GM21447 (cell line): ENCODE measurements around the gene SELENOK.
"Not testable (repeated sequence)": the region's sequence is repeated elsewhere in the genome, so short reads cannot be mapped to it uniquely, and the experiment has no call there.

ENCODE experiments used
- ATAC-seq: cut with Tn5 transposase; IDR thresholded peaks from one replicate; pipeline ENCODE4 v1.9.1; 2021; ENCODE audit not compliant: unreplicated experiment

The SELENOK gene

DNA sequence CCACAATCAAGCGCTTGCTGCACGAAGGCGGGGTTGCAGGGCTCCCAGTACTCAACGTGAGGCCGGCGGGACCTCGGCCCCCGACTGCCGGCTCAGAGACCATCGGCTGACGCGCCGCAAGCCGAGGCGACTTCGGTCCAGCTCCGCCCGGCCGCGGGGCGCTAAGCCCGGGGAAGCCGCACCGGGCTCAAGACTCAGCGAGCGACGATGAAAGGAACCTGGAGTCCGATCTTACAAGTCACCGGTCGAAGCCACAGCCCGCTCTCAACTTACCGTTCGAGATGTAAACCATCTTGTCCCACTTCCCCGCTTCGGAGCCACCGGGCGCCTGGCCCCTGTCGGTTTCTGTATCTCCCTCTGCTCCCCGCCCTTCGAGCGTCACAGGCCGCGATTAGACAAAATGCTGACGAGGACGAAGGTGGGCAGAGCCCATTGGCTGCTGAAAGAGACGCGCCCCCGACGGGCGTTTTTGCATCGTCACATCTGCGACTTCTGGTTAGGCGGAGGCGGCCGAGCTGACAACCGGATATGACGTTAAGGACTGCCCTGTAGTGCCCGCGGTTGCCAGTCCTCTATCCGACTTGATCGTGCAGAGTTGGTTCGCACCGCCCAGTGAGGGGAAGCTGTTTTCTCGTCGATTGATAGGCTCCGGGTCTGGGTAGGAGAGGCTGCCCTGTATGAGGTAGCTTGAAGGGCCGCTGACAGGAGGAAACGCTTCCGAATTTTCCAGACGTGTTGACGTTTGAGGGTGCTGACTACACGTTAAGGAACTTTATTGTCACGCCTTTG lies at the start of gene SELENOK:
SELENOK (minus strand) TSS at position 363 of the 789 bp plus-strand sequence.
- peak; percentile 96 for ATAC-seq

DNA sequence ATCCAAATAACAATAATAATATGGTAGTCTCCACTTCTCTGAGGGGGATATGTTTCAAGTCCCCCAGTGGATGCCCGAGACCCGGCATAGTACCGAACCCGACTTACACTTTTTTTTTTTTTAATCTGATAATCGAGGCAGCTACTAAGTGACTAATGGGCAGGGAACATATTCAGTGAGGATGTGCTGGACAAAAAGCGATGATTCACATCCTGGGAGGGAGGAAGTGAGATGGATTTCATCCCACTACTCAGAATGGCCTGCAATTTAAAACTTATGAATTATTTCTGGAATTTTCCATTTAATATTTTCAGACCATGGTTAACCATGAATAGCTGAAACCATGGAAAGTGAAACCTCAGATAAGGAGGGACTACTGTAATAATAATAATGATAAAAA lies 49.5 kb upstream of the SELENOK start:
- no peak for ATAC-seq

- no peak for ATAC-seq
These were observed 49.0 kb upstream of the SELENOK start for GRCh38 chr3:53940623-53941022.

DNA sequence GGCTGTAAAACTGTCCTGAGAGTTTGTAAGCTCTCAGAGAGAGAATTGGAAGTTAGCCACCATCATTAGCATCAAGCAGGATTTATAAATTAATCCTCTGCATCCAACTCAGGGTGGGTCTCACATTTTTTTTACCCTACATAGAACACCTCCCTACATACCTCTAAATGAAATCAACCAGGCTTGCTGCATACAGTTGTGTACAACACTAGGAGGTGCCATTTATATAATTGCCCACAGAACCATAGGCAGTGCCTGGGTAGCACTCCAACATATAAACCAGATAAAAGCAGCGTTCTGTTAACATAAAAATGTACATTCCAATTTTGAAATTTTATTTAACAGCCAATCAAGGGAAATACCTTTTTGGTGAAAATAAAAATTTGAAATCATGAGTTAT lies 48.2 kb upstream of the SELENOK start:
- no peak for ATAC-seq

DNA sequence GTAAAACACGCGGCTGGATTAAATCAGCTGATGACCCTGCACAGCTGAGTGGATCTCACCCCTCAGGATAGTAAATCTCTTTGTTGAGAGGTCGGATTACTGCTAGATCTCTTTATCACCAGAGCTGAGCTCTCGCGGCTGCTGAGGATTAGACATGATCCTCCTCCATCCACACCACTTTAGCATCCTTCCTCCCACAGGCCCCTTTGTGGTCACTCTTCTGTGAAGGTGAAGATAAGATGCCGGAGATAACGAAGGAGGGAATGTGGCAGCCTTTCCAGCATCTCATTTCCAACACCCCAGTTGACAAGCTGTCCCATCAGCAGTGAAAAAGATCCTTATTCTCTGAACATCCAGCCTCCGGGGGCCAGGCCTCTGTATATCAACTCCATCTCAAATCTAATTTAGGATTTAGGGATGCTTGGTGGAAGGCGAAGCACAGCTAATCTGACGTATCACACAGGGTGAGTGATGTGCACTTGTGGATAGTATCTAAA lies 47.5 kb upstream of the SELENOK start:
- ATAC-seq = no peak

GRCh38 chr3:53938645-53939044 lies 47.0 kb upstream of the SELENOK start:
- peak; percentile 60 for ATAC-seq

DNA sequence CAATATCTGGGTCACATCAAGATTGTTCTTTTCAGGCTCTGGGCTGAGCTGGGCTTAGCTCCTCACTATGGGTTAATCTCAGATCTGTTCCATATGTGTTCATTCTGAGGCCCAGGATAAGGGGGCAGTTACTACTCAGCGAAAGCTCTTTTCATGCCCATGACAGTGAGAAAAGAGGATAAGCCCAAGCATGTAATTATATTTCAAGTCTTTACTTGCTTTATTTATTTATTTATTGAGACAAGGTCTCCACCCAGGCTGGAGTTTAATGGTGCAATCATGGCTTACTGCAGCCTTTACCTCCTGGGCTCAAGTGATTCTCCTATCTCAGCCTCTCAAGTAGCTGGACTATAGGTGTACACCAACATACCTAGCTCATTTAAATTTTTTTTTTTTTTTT lies 44.7 kb upstream of the SELENOK start:
- no peak for ATAC-seq

DNA sequence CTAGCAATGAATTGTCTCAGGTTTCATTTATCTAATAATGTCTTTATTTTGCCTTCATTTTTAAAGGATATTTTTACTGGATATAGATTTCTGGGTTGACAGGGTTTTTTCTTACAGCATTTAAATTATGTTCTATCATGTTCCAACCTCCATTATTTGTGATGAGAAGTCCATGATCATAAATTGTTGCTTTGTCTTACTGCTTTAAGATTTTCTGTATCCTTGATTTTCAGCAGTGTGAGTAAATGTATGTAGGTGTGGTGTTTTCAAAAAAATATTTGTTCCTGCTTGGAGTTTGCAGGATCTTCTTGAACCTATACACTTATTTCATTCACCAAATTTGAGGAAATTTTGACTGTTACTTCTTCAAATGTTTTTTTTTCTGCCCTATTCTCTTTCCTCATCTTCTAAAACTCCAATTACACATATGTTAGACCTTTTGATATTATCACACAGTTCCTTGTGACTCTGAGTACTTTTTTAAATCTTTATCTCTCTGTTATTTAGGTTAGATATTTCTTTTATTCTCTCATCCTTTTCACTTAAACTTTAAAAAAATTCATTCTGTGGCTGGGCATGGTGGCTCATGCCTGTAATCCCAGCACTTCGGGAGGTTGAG lies 43.7 kb upstream of the SELENOK start:
- ATAC-seq = no peak

DNA sequence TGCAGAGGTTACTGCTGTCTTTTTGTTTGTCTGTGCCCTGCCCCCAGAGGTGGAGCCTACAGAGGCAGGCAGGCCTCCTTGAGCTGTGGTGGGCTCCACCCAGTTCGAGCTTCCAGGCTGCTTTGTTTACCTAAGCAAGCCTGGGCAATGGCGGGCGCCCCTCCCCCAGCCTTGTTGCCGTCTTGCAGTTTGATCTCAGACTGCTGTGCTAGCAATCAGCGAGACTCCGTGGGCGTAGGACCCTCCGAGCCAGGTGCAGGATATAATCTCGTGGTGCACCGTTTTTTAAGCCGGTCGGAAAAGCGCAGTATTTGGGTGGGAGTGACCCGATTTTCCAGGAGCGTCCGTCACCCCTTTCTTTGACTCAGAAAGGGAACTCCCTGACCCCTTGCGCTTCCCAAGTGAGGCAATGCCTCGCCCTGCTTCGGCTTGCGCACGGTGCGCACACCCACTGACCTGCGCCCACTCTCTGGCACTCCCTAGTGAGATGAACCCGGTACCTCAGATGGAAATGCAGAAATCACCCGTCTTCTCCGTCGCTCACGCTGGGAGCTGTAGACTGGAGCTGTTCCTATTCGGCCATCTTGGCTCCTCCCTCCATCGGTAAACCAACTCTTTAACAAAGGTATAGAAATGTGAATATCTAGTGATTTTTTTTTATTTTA lies 35.7 kb upstream of the SELENOK start:
- not testable (repeated sequence) for ATAC-seq

GRCh38 chr3:53921296-53921695 lies 29.6 kb upstream of the SELENOK start:
- no peak for ATAC-seq

GRCh38 chr3:53919741-53920140 lies 28.1 kb upstream of the SELENOK start:
- ATAC-seq = no peak

GRCh38 chr3:53913401-53913800 lies 21.7 kb upstream of the SELENOK start:
- ATAC-seq = no peak

GRCh38 chr3:53902711-53903110 lies 11.1 kb upstream of the SELENOK start:
- no peak for ATAC-seq

- no peak for ATAC-seq
These were observed 10.4 kb upstream of the SELENOK start for GRCh38 chr3:53902067-53902466.

- ATAC-seq = no peak
These were observed 9.1 kb upstream of the SELENOK start for GRCh38 chr3:53900666-53901331.

- no peak for ATAC-seq
These were observed 8.1 kb upstream of the SELENOK start for GRCh38 chr3:53899750-53900149.

DNA sequence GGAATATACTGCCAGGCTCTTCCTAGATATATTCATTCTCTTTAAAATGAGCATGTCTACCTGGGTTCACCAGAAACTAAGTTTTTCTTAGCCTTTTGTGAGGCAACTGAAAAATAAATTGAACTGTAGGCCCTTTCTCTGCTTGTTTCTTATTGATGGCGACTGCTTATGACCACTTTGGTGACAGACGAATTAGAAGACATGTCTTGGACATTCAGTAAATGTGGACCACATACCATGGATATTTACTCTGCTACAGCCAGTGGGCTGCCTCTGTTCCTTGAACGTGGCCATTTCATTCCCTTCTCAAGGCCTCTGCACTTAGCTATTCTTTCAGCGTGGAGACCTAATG lies 603 bp upstream of the SELENOK start:
- no peak for ATAC-seq

GRCh38 chr3:53890726-53891475 lies 758 bp downstream of the SELENOK start:
- ATAC-seq = peak; percentile 4

DNA sequence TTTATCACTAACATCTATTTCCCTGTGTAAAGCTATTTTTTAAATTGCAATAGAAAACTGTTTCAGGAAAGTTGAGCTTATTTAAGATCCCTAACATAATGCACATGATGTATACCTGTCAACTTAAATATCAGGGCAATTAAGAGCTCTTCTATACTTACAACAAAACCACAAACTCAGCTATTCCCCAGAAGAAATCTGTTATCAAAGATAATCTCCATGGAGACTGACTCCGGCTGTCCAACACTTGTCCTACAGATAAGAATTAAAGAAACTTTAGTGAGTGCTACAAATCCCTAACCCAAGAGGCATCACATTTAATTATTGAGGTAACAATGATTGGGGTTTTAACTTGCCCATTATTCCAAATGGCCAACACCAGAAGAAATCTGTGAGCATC lies 3.4 kb downstream of the SELENOK start:
- ATAC-seq = no peak

GRCh38 chr3:53887446-53887845 lies 4.2 kb downstream of the SELENOK start:
- no peak for ATAC-seq

DNA sequence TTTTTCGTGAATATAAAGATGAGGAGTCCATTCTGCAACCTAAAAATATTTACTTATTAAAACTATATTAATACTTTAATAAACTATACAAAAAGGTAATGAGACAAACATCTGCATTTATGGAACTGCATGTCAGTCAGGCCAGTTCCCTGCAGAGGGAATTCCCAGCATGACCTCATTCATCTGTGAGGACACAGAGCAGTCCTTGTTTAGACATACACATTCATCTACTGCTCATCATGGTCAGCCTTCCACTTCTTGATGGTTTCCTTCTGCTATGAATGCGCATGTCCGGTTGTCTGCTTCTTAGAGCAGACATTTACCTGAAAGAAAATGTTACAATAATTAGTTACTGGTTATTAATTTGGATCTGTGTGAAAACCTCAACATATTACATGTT lies 6.4 kb downstream of the SELENOK start:
- no peak for ATAC-seq
